ENCODE measurements around the gene ANAPC16.
"Not testable (repeated sequence)": the region's sequence is repeated elsewhere in the genome, so short reads cannot be mapped to it uniquely, and the experiment has no call there.

The ANAPC16 gene

GRCh38 chr10:72277996-72278667, 62.3 kb downstream of the ANAPC16 start:
- no peak for DNase-seq (ENCODE audit: low read depth in 3 of 3)

- no peak for DNase-seq (ENCODE audit: low read depth in 3 of 3)
Measured at GRCh38 chr10:72278668-72279393, 63.0 kb downstream of the ANAPC16 start.

GRCh38 chr10:72279587-72279986, 63.8 kb downstream of the ANAPC16 start:
- not testable (repeated sequence) for DNase-seq (ENCODE audit: low read depth in 3 of 3)

GRCh38 chr10:72283131-72283530, 67.3 kb downstream of the ANAPC16 start:
- no peak for DNase-seq (ENCODE audit: low read depth in 3 of 3)
